ENCODE measurements around the gene GPBAR1.
A peak's percentile ranks its signal among the peaks of the same experiment; 100 is the strongest.

The GPBAR1 gene

DNA sequence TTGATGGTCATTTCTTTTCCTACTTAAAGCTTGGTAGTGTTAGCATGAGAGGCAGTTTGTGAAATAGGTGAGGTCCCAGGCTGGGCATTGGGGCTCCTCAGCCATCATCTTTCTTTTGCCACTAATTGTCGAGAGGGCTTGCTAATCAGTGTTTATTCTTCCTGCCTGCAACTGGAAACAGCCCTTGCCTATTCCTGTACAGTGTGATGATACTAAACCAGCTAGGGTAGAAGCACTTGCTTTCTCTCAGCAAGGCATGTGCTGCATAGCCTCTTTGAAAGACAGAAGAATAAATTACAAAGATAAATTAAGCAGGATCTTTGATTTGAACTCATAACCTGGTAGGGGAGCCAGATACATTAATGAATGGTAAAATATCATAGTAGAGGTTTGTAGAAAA lies 16.6 kb upstream of the GPBAR1 start:
- no peak for DNase-seq

DNA sequence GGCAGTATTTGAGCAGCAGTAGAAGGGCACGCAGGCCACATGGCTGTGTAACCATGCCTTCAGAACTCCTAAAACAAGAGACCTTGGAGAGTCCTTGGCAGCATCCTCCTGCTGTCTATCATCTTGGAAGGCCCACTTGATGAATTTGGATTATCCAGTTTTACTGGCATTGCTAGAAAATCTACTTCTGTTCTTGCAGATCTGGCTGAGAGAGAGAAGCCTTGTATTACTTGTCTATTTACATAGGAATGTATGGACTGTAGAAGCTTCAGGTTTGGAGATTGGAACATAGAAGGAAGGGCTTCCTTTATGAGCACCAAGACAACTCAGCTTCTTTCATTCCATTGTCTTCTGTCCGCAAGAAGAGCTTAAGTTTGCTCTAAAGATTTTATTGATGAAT lies 16.1 kb upstream of the GPBAR1 start:
- DNase-seq = no peak

DNA sequence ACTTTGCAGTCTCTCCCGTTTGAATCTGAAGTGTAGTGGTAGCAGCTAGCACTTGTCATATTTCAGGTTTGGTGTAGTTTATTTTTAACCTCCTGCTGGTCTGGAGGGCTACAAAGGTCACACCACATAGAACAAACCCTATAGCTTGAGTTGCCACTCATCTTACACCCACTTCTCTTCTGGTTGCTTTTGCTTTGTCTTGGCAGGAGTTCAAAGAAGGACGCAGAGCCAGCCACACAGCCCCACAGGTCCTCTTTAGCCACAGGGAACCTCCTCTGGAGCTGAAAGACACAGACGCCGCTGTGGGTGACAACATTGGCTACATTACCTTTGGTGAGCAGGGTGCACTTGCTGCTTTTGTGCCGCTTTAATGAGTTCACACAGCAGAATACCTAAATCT lies 15.6 kb upstream of the GPBAR1 start:
- DNase-seq = no peak

DNA sequence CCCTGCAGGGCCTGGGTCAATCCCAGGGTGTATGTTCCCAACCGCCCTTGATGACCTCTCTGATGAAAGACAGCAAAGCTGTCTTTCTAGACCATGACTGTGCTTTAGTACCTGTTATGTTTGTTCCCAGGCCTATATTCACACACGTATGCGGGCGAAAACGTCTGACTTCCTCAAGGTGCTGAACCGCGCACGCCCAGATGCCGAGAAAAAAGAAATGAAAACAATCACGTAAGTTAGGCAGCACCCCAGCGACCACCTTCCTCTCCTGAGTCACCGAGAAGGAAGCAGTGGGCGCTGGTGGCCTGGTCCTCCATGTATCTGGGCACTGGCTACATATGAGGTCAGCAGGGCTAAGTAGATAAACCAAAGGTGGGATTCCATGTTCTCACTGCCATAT lies 11.1 kb upstream of the GPBAR1 start:
- DNase-seq = no peak

DNA sequence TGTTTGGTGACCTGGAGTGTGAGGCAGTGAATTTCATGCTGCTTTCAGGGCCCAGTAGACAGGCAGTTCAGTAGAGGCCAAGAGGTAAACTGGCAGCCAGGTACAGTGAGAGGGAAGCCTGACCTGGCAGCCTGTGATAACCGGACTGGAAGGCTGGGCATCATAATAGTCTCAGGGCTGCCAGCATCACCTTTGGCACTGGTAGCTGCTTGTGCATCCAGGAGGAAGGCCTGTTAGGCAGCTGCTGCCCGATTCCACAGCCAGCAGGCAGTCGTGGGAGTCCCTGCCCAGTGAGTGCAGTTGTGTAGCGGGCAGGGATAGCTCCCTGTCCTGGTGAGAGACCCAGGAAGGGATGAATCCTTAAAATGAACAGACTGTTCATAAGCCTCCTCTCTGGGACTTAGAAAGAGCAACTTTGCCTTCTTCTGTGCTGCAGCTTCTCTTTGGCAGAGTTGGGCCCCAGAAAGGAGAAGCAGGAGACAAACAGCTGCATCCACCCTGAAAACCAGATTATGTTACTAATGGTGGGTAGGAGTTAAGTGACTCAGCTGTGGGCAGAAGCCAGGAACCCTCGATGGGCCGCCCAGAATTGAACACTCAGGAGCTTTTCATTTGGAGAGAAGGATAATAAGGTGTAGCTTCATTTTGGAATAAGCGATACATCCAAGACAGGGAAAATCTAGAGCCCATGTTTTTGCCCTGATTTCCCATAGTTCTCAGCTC lies 8.1 kb upstream of the GPBAR1 start:
- peak in 2 of 51 donors; percentile 22 to 55 for DNase-seq

DNA sequence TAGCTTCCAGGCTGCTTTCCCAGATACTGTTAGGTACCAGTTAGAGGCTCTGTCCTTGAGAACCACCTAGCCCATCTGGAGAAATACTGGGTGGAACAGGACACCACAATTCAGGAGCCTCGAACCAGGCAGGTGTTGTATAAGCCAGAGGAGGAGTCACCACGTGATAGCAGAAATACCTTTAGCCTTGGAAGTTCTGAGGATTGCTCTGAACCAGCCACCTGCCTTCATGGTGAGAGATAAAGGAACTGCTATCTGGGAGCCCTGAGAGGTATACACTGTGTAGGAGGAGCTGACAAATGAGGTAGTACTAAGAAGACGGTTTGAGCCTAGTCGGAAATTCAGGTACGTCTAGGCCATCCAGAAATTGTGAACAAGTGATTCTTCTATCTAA lies 7.6 kb upstream of the GPBAR1 start:
- DNase-seq = no peak

DNA sequence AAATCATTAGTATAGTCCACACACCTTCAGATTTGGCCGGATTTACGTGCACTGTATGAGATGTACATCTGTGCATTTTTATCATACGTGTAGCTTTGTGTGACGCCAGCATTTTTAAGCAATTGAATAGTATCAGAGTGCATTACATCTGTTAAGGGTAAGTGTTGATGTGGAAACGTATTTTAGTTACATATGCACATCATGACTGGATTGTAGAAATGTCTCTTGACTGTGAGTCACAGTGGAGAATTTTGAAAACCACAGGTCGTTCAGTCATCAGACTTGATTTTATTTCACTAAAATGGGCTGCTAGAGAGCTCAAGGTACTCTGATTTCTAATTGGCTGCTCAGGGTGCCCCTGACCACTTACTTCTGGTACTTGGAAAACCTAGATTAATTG lies 5.4 kb upstream of the GPBAR1 start:
- no peak for DNase-seq

DNA sequence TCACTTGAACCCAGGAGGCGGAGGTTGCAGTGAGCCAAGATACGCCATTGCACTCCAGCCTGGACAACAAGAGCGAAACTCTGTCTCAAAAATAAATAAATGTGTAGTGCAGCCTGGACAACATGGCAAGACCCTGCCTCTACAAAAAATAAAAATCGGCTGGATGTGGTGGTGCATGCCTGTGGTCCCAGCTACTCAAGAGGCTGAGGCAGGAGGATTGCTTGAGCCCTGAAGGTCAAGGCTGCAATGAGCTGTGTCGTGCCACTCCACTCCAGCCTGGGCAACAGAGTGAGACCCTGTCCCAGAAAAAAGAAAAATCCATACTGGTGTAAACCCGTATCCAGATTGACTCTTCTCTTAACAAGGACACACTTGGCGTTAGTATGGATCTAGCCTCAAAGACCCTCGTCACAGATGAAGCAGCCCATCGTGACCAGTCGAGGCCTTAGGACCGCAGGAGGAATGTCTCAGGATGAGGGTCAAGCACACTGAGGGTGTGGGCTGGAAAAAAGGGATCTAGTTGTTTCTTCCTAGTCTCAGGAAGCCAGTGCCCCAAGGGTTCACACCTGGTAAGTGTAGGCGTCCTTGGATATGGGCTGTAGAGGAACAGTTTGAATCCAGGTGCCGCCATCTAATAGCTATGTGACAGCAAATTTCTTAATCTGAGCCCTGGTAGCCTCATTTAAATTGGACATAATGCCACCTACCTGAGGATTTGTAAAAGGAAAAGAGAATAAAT lies 4.0 kb upstream of the GPBAR1 start:
- no peak for DNase-seq

DNA sequence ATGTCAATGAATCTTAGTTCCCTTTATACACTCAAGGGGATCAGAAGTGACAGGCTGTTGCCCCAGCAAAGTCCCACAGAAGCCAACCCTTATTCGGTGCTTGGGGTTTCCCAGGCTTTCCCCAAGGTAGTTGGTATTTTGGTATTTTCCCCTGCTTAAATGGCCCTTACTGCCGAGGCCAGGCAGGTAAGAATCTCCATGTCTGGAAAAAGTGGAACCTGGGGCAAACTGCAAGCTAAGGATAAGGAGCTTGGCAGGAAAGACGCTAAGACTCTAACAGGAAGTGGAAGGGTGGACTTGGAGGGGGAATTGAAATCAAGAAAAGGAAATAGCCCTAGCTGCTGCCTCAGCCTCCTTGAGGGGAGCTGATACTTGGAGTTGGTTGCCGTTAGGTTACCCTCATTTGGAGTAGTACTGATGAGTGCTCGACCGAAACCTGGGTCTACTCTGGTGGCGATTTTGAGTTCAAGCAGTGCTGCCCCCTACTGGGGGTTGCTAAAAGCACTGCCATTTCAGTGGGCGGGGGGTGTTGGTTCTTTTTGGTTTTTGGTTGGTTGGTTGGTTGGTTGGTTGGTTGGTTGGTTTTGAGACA lies 3.3 kb upstream of the GPBAR1 start:
- DNase-seq = peak in 6 of 51 donors; percentile 7 to 35 (median 20)

DNA sequence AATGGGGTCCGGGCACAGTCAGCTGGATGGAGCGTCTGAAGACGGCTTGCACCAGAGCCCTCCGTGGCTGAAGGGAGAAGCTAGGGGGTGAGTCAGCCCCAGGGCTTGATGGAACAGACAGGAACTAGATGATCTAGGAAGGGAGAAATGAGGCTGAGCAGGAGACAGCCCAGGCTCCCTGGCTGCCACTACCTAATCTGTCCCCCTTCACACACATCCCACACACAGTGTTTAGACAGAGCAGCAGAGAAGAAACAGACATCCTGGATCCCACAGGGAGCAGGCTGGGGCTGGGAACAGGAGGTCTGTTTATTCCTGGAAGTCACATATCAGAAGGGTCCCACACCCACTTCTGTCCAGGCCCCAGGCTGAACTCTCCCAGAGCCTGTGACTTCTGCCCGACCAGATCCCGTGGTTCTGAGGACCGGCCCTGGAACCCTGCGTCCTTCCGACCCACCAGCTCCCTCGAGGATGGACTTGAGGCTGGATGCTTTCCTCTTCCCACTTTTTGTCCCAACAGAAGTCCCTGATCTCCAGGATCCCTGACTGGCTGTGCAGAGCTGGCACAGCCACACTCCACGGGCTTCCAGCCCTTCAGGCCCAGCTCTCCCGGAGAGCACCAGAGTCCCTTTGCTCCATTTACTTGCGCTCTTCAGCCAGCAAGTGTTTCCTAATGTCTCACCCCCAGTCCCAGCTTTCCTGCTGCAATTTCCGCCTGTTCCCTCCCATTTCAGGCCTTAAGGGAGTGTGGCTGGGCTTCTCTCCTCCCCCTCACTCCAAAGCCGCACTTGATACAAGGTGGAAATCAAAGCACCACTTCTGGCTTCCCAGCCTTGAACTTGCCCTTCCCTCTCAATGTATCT lies 1.5 kb upstream of the GPBAR1 start:
- DNase-seq = peak in 2 of 51 donors; percentile 17 to 53

DNA sequence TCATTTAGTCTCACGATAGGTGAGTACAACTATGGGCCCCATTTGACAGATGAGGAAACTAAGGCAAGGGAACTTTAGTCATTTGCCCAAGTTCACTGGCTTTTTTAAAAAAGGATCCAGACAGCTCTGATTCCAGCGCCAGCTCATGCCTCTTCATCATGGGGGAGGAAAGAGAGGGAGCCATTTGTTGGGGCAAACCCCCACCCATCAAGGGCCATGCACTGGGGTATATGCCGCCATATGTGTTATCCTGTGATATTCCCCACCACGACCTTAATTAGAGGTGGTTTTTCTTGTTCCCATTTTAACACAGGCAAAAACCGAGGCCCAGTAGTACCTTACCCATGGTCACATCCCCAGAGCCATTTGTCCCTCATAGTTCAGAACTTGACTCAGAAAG lies 649 bp upstream of the GPBAR1 start:
- DNase-seq = no peak

DNA sequence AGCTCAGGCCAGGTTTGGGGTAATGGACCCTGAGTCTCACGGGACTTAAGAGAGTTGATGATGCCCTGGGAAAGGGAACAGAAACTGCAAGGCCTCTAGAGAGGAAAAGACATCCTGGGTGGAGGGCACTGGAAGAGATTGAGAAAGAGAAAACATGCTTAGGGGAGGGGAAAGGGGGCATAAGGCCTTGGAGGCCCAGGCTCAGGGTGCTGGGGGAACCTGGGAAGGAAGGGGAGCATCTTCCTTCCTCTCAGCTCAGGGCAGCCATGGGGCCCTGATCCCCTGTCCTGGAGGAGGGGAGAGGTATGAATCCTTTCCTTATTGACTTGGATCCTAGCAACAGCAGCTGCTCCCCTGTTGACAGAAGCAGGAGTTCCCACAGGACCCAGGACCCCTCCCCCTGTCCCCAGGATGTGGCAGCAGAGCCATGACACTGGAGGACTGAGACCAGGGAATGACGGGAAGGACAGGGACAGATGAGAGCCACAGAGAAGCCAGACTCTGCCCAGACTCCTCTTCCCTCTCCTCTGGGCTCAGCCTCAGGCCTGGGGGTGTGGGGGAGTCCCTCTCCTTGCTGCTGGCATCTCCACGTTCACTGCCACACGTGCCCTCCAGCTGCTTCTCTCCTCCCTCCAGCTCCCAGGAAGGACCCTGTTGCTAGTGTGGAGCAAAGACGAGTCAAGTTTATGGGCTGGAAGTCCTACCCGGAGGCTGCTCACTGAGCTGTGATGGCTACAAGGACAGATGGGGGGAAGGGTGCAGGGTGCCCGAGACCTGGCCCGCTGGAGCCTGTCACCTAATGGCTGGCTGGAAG lies 815 bp downstream of the GPBAR1 start:
- DNase-seq = no peak

DNA sequence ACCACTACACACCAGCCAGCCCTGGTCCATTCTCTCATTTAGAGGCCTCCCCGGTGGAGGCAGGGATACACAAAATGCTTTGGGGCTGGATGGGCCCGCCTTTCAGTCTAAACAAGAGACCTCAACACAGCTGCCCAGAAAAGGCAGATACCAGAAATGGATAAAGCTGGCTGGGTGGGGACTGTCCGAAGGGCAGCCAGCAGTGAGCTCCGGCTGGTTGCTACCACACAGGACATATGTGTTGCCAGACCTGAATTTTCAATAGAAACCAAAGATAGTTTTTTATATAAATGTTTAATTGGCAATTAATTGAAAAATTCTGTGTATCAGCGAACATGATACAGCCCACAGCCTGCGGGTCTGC lies 1.4 kb downstream of the GPBAR1 start:
- no peak for DNase-seq

DNA sequence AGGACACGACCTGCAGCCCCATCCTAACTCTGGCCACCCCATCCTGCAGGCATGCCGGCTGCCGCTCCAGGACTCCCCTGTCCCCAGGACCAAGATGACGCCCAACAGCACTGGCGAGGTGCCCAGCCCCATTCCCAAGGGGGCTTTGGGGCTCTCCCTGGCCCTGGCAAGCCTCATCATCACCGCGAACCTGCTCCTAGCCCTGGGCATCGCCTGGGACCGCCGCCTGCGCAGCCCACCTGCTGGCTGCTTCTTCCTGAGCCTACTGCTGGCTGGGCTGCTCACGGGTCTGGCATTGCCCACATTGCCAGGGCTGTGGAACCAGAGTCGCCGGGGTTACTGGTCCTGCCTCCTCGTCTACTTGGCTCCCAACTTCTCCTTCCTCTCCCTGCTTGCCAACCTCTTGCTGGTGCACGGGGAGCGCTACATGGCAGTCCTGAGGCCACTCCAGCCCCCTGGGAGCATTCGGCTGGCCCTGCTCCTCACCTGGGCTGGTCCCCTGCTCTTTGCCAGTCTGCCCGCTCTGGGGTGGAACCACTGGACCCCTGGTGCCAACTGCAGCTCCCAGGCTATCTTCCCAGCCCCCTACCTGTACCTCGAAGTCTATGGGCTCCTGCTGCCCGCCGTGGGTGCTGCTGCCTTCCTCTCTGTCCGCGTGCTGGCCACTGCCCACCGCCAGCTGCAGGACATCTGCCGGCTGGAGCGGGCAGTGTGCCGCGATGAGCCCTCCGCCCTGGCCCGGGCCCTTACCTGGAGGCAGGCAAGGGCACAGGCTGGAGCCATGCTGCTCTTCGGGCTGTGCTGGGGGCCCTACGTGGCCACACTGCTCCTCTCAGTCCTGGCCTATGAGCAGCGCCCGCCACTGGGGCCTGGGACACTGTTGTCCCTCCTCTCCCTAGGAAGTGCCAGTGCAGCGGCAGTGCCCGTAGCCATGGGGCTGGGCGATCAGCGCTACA lies 2.1 kb downstream of the GPBAR1 start:
- DNase-seq = no peak

DNA sequence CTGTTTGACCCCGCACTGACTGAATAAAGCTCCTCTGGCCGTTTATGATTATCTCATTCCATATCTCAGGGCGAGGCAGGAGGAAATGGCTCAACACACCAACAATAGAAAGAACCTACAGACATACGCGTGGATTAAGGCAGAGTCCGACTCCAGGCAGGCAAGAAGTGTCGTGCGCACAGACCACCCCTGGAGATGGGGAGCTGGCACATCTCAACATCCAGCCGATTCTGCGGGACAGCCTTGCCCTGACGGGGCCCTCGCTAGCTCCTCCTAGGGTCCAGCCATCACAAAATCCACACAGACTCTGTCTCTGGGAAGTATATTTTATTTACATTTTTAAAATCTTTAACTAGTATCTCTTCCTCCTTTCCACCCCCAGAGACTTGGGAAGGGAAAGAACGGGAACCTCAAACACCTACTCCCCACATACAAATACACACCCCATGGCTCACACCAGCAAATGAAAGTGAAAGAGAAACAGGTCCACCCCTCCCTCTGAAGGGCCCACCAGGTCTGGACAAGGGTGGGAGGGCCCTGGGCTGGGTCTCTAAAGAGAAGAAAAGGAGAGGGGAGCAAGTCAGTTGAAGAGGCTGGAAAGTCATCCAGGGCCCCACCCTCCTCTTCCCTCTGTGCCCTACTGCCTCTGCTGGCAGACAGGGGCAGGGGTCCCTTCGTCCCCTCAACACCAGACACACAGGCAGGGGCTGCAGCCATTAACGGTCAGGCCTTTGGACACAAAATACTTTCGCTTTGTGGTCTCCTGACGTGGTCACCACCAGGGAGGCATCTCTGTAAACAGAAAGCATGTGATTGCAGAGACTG lies 3.2 kb downstream of the GPBAR1 start:
- DNase-seq = no peak

DNA sequence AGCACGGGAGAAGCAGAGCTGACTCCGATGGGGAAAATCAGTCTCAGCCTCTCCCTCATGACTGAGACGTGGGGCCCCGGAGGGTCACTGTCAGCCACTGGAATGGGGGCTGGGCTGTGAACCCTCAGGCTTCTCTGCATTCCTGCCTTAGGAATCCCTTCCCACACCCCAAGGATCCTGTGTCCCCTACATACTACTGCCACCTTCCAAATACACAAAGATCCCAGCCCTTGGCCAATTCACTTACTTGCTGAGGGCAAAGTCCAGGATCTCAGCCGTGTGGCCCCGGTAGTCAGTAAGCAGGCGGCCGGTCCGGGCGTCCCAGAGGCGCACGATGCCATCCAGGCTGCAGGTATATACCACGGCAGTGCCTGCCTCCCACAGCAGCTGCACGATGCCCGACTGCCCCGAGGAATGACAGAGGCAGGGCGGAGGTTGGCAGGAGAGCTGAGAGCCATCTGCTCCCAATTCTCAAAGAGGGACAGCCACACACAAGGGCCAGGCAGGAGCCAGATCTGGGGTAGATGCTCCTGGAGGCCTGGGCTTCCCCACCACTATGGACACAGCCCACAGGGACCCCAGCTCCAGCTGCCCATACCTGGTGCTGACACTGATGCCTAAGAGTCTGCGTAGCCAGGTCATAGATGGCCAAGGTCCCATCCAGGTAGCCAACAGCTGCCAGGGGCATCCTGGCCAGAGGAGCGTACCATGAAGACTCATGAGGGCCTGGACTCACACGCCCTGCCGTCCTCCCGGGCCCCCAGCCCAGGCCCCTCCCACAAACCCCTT lies 4.2 kb downstream of the GPBAR1 start:
- no peak for DNase-seq

DNA sequence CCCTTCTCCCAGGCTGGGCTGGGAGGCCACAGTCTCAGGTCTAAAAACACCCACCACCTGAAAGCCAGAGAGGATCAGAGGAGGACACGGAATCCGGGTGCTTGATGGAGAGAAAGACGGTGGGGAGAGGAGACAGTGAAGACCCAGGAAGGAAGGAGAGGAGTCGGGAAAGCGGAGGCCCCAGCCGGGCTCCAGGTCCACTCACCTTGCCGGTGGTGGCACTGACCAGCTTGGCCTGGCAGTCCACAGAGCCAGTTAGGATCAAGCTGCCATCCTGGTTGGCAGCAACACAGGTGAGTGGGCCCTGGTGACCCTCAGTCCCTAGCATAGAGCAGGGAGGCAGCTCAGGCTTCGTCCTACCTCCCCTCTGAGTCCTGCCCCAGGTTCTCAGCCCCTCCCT lies 4.8 kb downstream of the GPBAR1 start:
- no peak for DNase-seq

DNA sequence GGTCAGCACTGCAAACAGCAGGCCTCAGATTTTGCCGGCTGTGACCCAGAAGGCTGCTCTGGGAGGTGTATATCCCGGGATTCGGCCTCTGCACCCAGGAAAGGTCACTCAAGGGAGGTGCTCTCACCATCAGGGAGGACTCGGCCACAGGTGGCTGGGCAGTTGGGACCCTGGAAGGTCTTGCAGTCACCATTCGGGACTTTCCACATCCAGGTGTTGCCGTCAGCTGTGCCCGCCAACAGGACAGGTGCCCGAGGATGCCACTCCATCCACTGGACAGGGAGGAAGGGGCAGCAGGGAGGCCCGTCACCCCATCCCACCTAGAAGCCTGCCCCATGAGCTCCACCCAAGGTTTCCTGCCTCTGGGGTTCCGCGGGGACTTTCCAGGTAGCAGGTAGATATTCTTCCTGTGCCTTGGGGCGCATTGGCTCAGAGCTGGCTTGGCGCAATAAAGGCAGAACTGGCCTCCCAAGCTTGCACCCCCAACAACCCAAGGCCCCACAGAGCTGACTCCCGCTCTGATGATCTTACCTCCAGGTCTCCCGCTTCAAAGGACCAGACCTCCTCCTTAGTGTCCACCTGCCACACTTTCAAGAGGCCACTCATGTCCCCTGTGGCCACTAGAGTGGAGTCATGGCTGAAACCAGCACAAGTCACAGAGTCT lies 5.6 kb downstream of the GPBAR1 start:
- DNase-seq = no peak

Data from hypothalamus (tissue), 51 donors.